Right renal pelvis (tissue), 4 donors: ENCODE results near the gene FLNB. TPM values are rescaled to one million over a fixed set of nuclear protein-coding genes. Genes with fewer than 3 reads are reported as not detected.

Experiments used
- DNase-seq, 4 donors: peaks; one replicate each; pipeline ENCODE4 v3.0.0-alpha.2; 2013; ENCODE audit warnings: low read depth in 4 of 4, low spot score in 3 of 4, missing footprints in 1 of 4
- polyA plus RNA-seq, 4 donors: library from polyadenylated mRNA; unstranded; fragments of 120-200 nt; gene quantifications; one replicate each; pipeline ENCODE4 v1.2.1, GENCODE V29; 2013; ENCODE audit not compliant: insufficient read length in 4 of 4

FLNB gene
- polyA plus RNA-seq, 4 donors = 165 to 175 (median 173) TPM

GRCh38 chr3:58073301-58074108, 65.3 kb downstream of the FLNB start:
- DNase-seq = no peak

GRCh38 chr3:58074116-58074715, 66.0 kb downstream of the FLNB start:
- DNase-seq = no peak

GRCh38 chr3:58074997-58075396, 66.8 kb downstream of the FLNB start:
- DNase-seq = no peak

GRCh38 chr3:58077596-58078285, 69.5 kb downstream of the FLNB start:
- no peak for DNase-seq

GRCh38 chr3:58078610-58079009, 70.4 kb downstream of the FLNB start:
- DNase-seq = no peak

GRCh38 chr3:58079773-58080172, 71.6 kb downstream of the FLNB start:
- no peak for DNase-seq

GRCh38 chr3:58082047-58082446, 73.8 kb downstream of the FLNB start:
- no peak for DNase-seq

GRCh38 chr3:58084166-58084565, 75.9 kb downstream of the FLNB start:
- no peak for DNase-seq

GRCh38 chr3:58084788-58085543, 76.7 kb downstream of the FLNB start:
- no peak for DNase-seq

GRCh38 chr3:58085616-58086015, 77.4 kb downstream of the FLNB start:
- DNase-seq = no peak

GRCh38 chr3:58088501-58088900, 80.3 kb downstream of the FLNB start:
- no peak for DNase-seq

- DNase-seq = no peak
These were observed 82.1 kb downstream of the FLNB start for GRCh38 chr3:58090351-58090750.

GRCh38 chr3:58092521-58092920, 84.3 kb downstream of the FLNB start:
- DNase-seq = no peak

- no peak for DNase-seq
These were observed 85.5 kb downstream of the FLNB start for GRCh38 chr3:58093574-58094195.

GRCh38 chr3:58094657-58095056, 86.4 kb downstream of the FLNB start:
- DNase-seq = no peak

- DNase-seq = no peak
These were observed 87.4 kb downstream of the FLNB start for GRCh38 chr3:58095603-58096138.

- DNase-seq = no peak
These were observed 90.3 kb downstream of the FLNB start for GRCh38 chr3:58098531-58098930.

GRCh38 chr3:58099865-58100264, 91.6 kb downstream of the FLNB start:
- no peak for DNase-seq

GRCh38 chr3:58101499-58102389, 93.5 kb downstream of the FLNB start:
- no peak for DNase-seq
